SH-SY5Y (cell line): Measurements from ENCODE around the gene LST1.

ENCODE experiments used
- GATA2 ChIP-seq: IDR thresholded peaks from 2 replicates; pipeline ENCODE4 v1.6.1; 2011; ENCODE audit warnings: mild to moderate bottlenecking, low read depth, low read length
- GATA3 ChIP-seq: IDR thresholded peaks from 2 replicates; pipeline ENCODE4 v1.6.1; 2011; ENCODE audit warnings: low read depth, mild to moderate bottlenecking, low read length, moderate library complexity

The LST1 gene

GRCh38 chr6:31557443-31558317 is 28.4 kb upstream of the LST1 start:
- TF ChIP-seq GATA3 (no peak), GATA2 (no peak)

GRCh38 chr6:31558318-31558625 is 27.8 kb upstream of the LST1 start:
- TF ChIP-seq GATA3 = no peak
- no peak for TF ChIP-seq GATA2

GRCh38 chr6:31558631-31559500 is 27.2 kb upstream of the LST1 start:
- TF ChIP-seq GATA2 (no peak), GATA3 (no peak)

GRCh38 chr6:31559606-31559957 is 26.5 kb upstream of the LST1 start:
- TF ChIP-seq GATA2 = no peak
- TF ChIP-seq GATA3 = no peak

- TF ChIP-seq GATA2 (no peak), GATA3 (no peak)
Measured at GRCh38 chr6:31559958-31560696, 25.9 kb upstream of the LST1 start.

- TF ChIP-seq GATA3 (no peak), GATA2 (no peak)
Measured at GRCh38 chr6:31560697-31561058, 25.4 kb upstream of the LST1 start.

- TF ChIP-seq GATA3 = no peak
- TF ChIP-seq GATA2 = no peak
Measured at GRCh38 chr6:31567531-31568370, 18.3 kb upstream of the LST1 start.

GRCh38 chr6:31568537-31568961 is 17.5 kb upstream of the LST1 start:
- TF ChIP-seq GATA3 (no peak), GATA2 (no peak)

- TF ChIP-seq GATA2 (no peak), GATA3 (no peak)
Measured at GRCh38 chr6:31569861-31570536, 16.1 kb upstream of the LST1 start.

- TF ChIP-seq GATA2 (no peak), GATA3 (no peak)
Measured at GRCh38 chr6:31572041-31572911, 13.8 kb upstream of the LST1 start, which contains the start of gene LTA. Gene LTA (plus strand): TSS chr6:31572289. CDS start chr6:31572743, 454 bp downstream.

- TF ChIP-seq GATA2 (no peak), GATA3 (no peak)
Measured at GRCh38 chr6:31573239-31574105, 12.6 kb upstream of the LST1 start.

- TF ChIP-seq GATA2 (no peak), GATA3 (no peak)
Measured at GRCh38 chr6:31574106-31575061, 11.7 kb upstream of the LST1 start.
